H9 (cell line): ENCODE data around the gene ECI2. TPM values are rescaled to one million over a fixed set of nuclear protein-coding genes. Genes with fewer than 3 reads are reported as not detected.

Experiments
- DNase-seq: peaks from one replicate; pipeline ENCODE4 v3.0.0-alpha.2; 2017
- H2AFZ ChIP-seq: one replicate; pipeline ENCODE4 v1.6.1; 2013; ENCODE audit warnings: mild to moderate bottlenecking, low read length, control low read depth, moderate library complexity
- H2AK5ac ChIP-seq: 2 replicates; pipeline ENCODE4 v1.6.1; 2013; ENCODE audit warnings: low read length, control low read depth, mixed read lengths; ENCODE audit not compliant: insufficient read length
- H2BK120ac ChIP-seq: one replicate; pipeline ENCODE4 v1.6.1; 2013; ENCODE audit warnings: low read depth, mild to moderate bottlenecking, low read length, control low read depth, inconsistent platforms; ENCODE audit not compliant: poor library complexity, severe bottlenecking
- H2BK12ac ChIP-seq: 2 replicates; pipeline ENCODE4 v1.6.1; 2013; ENCODE audit warnings: low read length, control low read depth, mixed read lengths, low read depth; ENCODE audit not compliant: insufficient read length
- H2BK15ac ChIP-seq: 2 replicates; pipeline ENCODE4 v1.6.1; 2013; ENCODE audit warnings: low read depth, low read length, control low read depth
- H2BK20ac ChIP-seq: one replicate; pipeline ENCODE4 v1.6.1; 2013; ENCODE audit warnings: low read depth, mild to moderate bottlenecking, low read length, control low read depth, inconsistent platforms; ENCODE audit not compliant: poor library complexity, severe bottlenecking
- H2BK5ac ChIP-seq: 2 replicates; pipeline ENCODE4 v1.6.1; 2013; ENCODE audit warnings: low read length, control low read depth, mixed read lengths; ENCODE audit not compliant: insufficient read length
- H3K14ac ChIP-seq: 2 replicates; pipeline ENCODE4 v1.6.1; 2013; ENCODE audit warnings: low read length, control low read depth; ENCODE audit not compliant: insufficient read depth
- H3K18ac ChIP-seq: 2 replicates; pipeline ENCODE4 v1.6.1; 2013; ENCODE audit warnings: low read depth, mild to moderate bottlenecking, mixed read lengths, low read length, control low read depth; ENCODE audit not compliant: insufficient read length
- H3K23ac ChIP-seq: 2 replicates; pipeline ENCODE4 v1.6.1; 2013; ENCODE audit warnings: low read length, control low read depth, mixed read lengths, low read depth; ENCODE audit not compliant: insufficient read length
- H3K23me2 ChIP-seq: 2 replicates; pipeline ENCODE4 v1.6.1; 2013; ENCODE audit warnings: low read depth, mild to moderate bottlenecking, mixed read lengths, low read length, control low read depth; ENCODE audit not compliant: insufficient read length, poor library complexity, severe bottlenecking
- H3K27ac ChIP-seq: 2 replicates; pipeline ENCODE4 v1.5.1; 2013; ENCODE audit warnings: low read length, control low read depth, mixed read lengths, low read depth; ENCODE audit not compliant: insufficient read length
- H3K27me3 ChIP-seq: 2 replicates; pipeline ENCODE4 v1.6.1; 2013; ENCODE audit warnings: low read length, control low read depth, inconsistent platforms; ENCODE audit not compliant: insufficient read depth
- H3K4ac ChIP-seq: 2 replicates; pipeline ENCODE4 v1.6.1; 2013; ENCODE audit warnings: low read depth, mild to moderate bottlenecking, control low read depth, inconsistent platforms, low read length, moderate library complexity
- H3K4me1 ChIP-seq: 2 replicates; pipeline ENCODE4 v1.6.1; 2013; ENCODE audit warnings: low read length, control low read depth, inconsistent platforms; ENCODE audit not compliant: insufficient read depth
- H3K4me2 ChIP-seq: 2 replicates; pipeline ENCODE4 v1.6.1; 2013; ENCODE audit warnings: low read length, control low read depth, mixed read lengths; ENCODE audit not compliant: insufficient read length, insufficient read depth
- H3K56ac ChIP-seq: 2 replicates; pipeline ENCODE4 v1.6.1; 2013; ENCODE audit warnings: low read depth, mild to moderate bottlenecking, mixed read lengths, low read length, control low read depth; ENCODE audit not compliant: insufficient read length
- H3K79me1 ChIP-seq: 2 replicates; pipeline ENCODE4 v1.6.1; 2013; ENCODE audit warnings: low read depth, mild to moderate bottlenecking, moderate library complexity, low read length, control low read depth, inconsistent platforms; ENCODE audit not compliant: insufficient read depth, poor library complexity, severe bottlenecking
- H3K79me2 ChIP-seq: 2 replicates; pipeline ENCODE4 v1.6.1; 2013; ENCODE audit warnings: low read length, control low read depth, inconsistent platforms; ENCODE audit not compliant: insufficient read depth
- H3K9ac ChIP-seq: 2 replicates; pipeline ENCODE4 v1.6.1; 2013; ENCODE audit warnings: low read length, control low read depth, mixed read lengths; ENCODE audit not compliant: insufficient read length; ENCODE audit errors: extremely low read depth
- H3K9me3 ChIP-seq: one replicate; pipeline ENCODE4 v1.6.1; 2013; ENCODE audit warnings: low read depth, low read length, inconsistent platforms; ENCODE audit not compliant: control insufficient read depth
- H3T11ph ChIP-seq: one replicate; pipeline ENCODE4 v1.6.1; 2013; ENCODE audit warnings: mild to moderate bottlenecking, low read length, control low read depth, inconsistent platforms
- H4K20me1 ChIP-seq: one replicate; pipeline ENCODE4 v1.6.1; 2013; ENCODE audit not compliant: control insufficient read depth, insufficient read length, insufficient read depth
- H4K5ac ChIP-seq: 2 replicates; pipeline ENCODE4 v1.6.1; 2013; ENCODE audit warnings: low read depth, mild to moderate bottlenecking, mixed read lengths, low read length, control low read depth; ENCODE audit not compliant: insufficient read length
- H4K8ac ChIP-seq: replicated peaks from 2 replicates; pipeline ENCODE4 v1.6.1; 2013; ENCODE audit warnings: low read length, control low read depth, mixed read lengths, low read depth; ENCODE audit not compliant: insufficient read length
- H4K91ac ChIP-seq: 2 replicates; pipeline ENCODE4 v1.6.1; 2013; ENCODE audit warnings: low read depth, mild to moderate bottlenecking, moderate library complexity, mixed read lengths, low read length, control low read depth; ENCODE audit not compliant: insufficient read length
- H3K27ac Mint-ChIP-seq, 3 experiments: 2 replicates in 2 of 3; 3 replicates in 1 of 3; pipeline ENCODE4 v1.8.0; 2020 to 2021; ENCODE audit warnings: mixed read lengths in 3 of 3, mild to moderate bottlenecking in 1 of 3, moderate library complexity in 1 of 3
- H3K27me3 Mint-ChIP-seq: 2 replicates; pipeline ENCODE4 v1.8.0; 2021; ENCODE audit warnings: low read depth, mild to moderate bottlenecking, moderate library complexity, mixed read lengths
- H3K36me3 Mint-ChIP-seq, 3 experiments: 2 replicates in 2 of 3; 3 replicates in 1 of 3; pipeline ENCODE4 v1.8.0; 2020 to 2021; ENCODE audit warnings: low read depth in 3 of 3, mixed read lengths in 3 of 3; ENCODE audit not compliant: insufficient read depth in 1 of 3
- H3K4me1 Mint-ChIP-seq, 2 experiments: 2 replicates each; pipeline ENCODE4 v1.8.0; 2020; ENCODE audit warnings: mixed read lengths in 2 of 2
- H3K4me3 Mint-ChIP-seq, 2 experiments: 2 replicates in 1 of 2; 3 replicates in 1 of 2; pipeline ENCODE4 v1.8.0; 2020 to 2021; ENCODE audit warnings: mild to moderate bottlenecking in 2 of 2, mixed read lengths in 2 of 2, moderate library complexity in 1 of 2
- H3K9me3 Mint-ChIP-seq, 2 experiments: 2 replicates in 1 of 2; 3 replicates in 1 of 2; pipeline ENCODE4 v1.8.0; 2020; ENCODE audit warnings: mild to moderate bottlenecking in 2 of 2, mixed read lengths in 2 of 2, moderate library complexity in 1 of 2
- WGBS: extraction: QIAGEN DNeasy Blood & Tissue Kit; methylation state at CpG from one replicate; pipeline ENCODE4 v1.1.7; 2013; ENCODE audit warnings: missing lambda C conversion rate, low lambda C conversion rate, mixed read lengths; ENCODE audit not compliant: insufficient read length; ENCODE audit errors: extremely low coverage; 5-methylcytosine and 5-hydroxymethylcytosine counted together
- total RNA-seq: library from RNA; stranded (reverse); gene quantifications from 2 replicates; pipeline ENCODE4 v1.2.1, GENCODE V29; 2021
- TF ChIP-seq, protein P1 (sequence below): fragments of 200-600 bp; sonication (generic); conservative IDR thresholded peaks from 3 replicates; pipeline ENCODE4 v1.8.0; 2021; ENCODE audit warnings: antibody characterized with exemption, mild to moderate bottlenecking

Gene ECI2
- total RNA-seq, 1 experiment from 2014 or later = 67.5 TPM

DNA sequence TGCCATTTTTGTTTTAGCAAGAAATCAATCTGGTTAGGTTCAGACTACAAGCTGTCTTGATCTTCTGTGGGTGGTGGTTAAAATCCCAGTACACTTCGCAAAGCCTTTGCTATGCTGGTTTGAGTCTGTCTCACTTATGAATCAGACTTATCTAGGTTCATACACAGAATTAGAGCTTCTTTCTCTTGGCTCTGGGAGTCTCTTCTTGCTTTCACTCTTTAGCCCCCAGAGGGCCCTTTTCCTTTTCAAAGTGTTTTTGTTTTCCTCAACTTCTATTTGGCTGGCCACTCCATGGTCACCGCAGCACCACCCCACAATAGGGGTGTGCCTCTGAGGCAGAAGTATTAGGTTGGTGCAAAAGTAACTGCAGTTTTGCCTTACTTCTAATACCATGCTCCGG lies 21.3 kb downstream of the ECI2 start:
- peaks cover 8% of the 10 kb centered on the region in 2 experiments; a peak in 3 of 5 replicates for H3K9me3 Mint-ChIP-seq

More for the DNA sequence above, 21.3 kb downstream of the ECI2 start:
- Histone ChIP-seq H2BK15ac (no peak overlapping the region), H3K79me1 (no peaks in the 10 kb centered on the region), H4K5ac (no peak overlapping the region), H3K9me3 (no peaks in the 10 kb centered on the region), H3K14ac (no peak overlapping the region), H3K23ac (no peak overlapping the region), H3K79me2 (no peaks in the 10 kb centered on the region), H2BK20ac (no peak overlapping the region), H2AK5ac (no peak overlapping the region), H3T11ph (no peak overlapping the region), H3K27me3 (no peaks in the 10 kb centered on the region), H2AFZ (no peak overlapping the region), H2BK12ac (no peak overlapping the region), H4K91ac (no peak overlapping the region), H3K4ac (no peak overlapping the region), H3K27ac (no peak overlapping the region), H3K9ac (no peak overlapping the region), H3K23me2 (no peaks in the 10 kb centered on the region), H3K4me2 (no peak overlapping the region), H3K56ac (no peak overlapping the region), H2BK5ac (no peak overlapping the region), H4K8ac (no peak overlapping the region), H3K4me1 (no peaks in the 10 kb centered on the region), H4K20me1 (no peaks in the 10 kb centered on the region), H2BK120ac (no peak overlapping the region), H3K18ac (no peak overlapping the region)
- no peak for DNase-seq
- WGBS = no CpG with 5 or more reads among the region's 3 CpGs
- Mint-ChIP-seq H3K27me3 (no peaks in the 10 kb centered on the region), H3K4me3 (no peak overlapping the region), H3K36me3 (peaks cover 20 to 34% (median 24%) of the 10 kb centered on the region in 3 experiments; a peak in 6 of 7 replicates), H3K27ac (0 out of 7 replicates have a peak overlapping the region, but pooled peaks of 1 of the 3 experiments have one; percentile 49), H3K4me1 (no peaks in the 10 kb centered on the region)
- TF ChIP-seq, protein P1, sequence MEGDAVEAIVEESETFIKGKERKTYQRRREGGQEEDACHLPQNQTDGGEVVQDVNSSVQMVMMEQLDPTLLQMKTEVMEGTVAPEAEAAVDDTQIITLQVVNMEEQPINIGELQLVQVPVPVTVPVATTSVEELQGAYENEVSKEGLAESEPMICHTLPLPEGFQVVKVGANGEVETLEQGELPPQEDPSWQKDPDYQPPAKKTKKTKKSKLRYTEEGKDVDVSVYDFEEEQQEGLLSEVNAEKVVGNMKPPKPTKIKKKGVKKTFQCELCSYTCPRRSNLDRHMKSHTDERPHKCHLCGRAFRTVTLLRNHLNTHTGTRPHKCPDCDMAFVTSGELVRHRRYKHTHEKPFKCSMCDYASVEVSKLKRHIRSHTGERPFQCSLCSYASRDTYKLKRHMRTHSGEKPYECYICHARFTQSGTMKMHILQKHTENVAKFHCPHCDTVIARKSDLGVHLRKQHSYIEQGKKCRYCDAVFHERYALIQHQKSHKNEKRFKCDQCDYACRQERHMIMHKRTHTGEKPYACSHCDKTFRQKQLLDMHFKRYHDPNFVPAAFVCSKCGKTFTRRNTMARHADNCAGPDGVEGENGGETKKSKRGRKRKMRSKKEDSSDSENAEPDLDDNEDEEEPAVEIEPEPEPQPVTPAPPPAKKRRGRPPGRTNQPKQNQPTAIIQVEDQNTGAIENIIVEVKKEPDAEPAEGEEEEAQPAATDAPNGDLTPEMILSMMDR = 0 out of 3 replicates have a peak, but pooled peaks have one; percentile 10
